NCI-H1417 treated with DMSO at 0.1 percent for 48 hours (cell line): ENCODE data around the gene GYG1.

Source experiments
- DNase-seq: peaks from one replicate; lab custom pipeline; 2025; lab: John Stamatoyannopoulos, UW

Gene GYG1

DNA sequence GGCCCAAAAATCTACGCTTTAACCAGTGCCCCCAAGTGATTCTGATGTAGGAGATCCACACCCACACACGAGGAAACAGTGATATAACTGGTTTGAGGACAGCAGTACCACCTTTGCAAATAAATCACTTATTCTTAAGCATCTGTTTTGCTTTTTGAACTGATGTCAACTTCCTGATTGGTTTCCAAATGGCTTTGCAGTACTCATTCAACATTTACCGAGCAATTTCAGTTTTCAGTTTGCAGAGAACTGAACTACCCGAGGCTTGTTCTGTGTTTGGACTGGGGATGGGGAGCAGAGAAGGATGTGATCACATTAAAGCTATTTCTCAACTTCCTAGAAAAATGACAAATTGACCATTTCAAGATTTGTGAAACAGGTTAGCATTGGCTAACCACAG, 1.1 kb upstream of the GYG1 start:
- DNase-seq, result no peak

DNA sequence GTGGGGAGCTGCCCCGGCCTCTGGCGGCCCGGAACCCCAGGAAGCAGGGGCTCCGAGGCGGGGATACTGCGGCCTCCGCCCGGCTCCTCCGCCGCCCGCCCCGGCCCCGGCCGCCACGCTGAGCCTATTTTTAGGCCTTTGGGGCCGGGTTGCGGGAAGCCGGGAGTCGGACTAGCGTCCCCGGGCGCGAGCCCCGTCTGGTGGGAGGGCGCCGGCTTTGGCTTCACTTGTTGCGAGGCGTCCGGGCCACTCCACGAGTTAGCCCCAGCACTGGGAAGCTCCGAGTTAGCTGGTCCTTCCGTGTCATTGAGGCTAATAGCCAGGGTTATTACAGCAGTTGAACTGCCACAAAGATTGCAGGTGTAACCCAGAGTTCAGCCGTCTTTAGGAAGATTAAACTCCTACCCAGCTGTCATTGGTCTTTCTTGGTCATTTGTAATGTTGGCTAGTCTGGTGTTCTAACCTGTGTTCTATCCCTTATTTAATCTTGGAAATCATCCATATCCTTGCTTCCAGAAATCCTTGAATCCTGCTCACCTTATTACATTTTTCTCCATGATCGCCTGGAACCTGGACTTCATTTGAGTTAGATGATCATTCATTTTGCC, 791 bp downstream of the GYG1 start:
- no peak for DNase-seq

DNA sequence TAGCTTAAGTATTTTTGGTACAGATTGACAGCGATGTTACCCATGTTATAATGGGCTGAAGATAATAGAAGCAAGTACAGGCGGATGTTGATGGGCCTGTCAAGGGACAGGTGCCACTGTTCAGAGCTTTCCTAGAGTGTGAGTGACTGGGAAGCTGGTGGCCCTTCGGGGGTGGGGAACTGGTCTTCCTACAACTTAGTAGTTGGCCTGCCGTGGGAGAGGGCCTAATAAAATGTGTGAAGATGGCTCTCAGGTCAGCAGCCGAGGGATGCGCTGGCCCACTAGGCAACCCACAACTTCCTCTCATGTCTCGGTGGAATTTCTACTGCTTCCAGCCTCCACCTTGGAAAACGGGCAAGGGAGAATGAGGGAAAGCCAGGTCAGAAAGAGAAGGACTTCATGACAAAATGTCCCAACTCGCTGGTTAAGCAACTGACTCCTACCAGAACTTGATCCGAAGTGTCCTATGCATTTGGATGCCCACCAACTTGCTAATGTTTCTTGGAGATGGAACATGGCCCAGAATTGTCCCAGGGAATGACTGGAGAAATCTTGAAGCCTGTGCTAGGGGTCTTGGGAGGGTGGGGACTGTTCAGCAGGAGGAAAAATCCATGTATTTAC, 1.4 kb downstream of the GYG1 start:
- DNase-seq, result no peak

DNA sequence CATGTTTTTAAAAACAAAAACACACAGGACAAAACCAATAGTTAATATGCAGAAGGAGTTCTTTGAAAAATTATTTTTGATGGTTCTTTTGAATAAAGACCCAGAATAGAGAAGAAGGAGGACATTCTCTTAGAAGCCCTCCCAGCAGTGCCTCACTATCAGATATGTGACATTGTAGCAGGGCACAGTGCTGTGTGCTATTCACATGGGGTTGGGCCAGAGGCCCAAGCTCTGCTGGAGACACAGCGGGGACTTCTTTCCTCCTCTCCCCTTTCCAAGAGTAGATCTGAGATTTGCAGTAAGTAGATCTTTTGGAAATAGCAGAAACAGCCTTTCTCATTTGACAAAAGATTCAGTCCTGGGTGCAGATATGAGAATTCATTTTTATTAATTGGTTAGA, 6.3 kb downstream of the GYG1 start:
- DNase-seq, result no peak

GRCh38 chr3:148998297-148998696, 7.0 kb downstream of the GYG1 start:
- no peak for DNase-seq

DNA sequence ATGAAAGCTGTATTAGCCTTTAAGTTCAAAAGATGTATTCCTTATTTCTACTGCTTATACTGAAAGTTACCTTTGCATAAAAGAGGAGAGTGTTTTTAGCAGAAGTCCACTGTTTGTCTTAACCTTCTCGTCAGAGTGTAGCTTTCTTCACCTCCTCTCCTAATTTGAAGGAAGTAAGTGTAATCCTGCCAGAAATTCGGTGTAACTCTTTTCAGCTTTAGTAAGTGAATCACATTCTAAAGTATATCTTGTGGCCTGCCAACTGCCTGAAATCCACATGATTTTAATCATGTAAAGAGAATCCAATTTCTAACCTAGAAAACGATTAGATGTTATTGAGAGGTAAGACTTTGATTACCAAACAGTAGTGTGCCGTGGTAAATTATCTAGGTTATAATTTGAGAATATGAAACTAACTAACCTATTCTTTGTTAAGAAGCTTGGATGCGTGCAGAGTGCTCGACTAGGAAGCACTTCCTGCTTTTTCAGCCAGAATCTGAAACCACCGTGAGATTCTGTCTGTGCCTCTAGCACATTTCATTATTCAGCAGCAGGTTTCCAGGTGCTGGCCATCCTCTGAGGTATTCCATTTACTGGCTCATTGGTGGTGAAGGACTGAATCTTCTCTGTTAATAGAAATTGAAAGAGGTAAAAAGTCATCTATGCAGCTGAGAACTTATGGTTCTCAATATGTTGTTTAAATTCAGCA, 7.5 kb downstream of the GYG1 start:
- no peak for DNase-seq

GRCh38 chr3:148999806-149000205, 8.5 kb downstream of the GYG1 start:
- no peak for DNase-seq

DNA sequence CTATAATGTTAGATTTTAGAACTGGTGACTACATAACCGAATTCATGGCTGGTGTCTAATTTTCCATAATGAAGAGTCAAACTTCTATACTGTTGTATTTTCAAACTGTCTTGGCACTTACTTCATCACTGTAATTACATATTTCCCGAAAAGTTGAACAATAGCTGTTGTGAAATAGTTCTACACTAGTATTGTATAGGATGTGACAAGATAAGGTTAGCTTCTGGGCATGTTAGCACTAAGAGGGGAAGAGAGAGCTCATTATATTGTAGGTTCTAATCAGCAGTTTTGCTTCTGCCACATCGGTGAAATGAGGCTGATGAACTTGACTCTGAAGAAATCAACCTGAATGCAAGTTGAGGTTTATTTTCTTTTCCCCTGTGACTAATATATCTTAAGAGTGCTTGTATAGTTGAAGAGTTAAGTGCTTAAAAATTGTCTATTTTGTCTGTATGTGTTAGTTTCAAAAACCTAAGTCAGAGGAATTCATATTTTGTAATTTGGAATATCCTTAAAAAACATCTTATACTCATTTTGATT, 8.9 kb downstream of the GYG1 start:
- DNase-seq, result no peak

DNA sequence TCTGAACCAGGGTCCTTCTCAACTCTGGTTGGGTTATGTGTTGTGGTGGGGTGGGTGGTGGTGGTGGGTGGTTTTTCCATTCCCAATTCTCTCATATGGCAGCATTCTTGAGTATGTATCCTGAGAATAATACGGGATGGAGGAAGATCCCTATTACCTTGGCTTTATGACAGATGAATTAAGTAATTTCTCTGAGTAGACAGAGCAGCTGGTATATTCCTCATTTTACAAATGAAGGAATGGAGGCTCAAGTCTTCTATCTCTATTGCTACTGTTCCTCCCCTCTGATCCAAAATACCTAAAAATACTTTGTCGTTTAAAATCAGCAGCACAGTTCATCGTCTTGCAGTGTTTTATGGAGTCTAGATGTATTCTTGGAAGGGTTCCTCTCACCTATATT, 10.4 kb downstream of the GYG1 start:
- no peak for DNase-seq

- no peak for DNase-seq
These were observed 12.4 kb downstream of the GYG1 start for GRCh38 chr3:149003653-149004305.

GRCh38 chr3:149004622-149005021, 13.3 kb downstream of the GYG1 start:
- no peak for DNase-seq

- no peak for DNase-seq
These were observed 14.1 kb downstream of the GYG1 start for GRCh38 chr3:149005416-149005815.

GRCh38 chr3:149007567-149008257, 16.4 kb downstream of the GYG1 start:
- DNase-seq, result no peak

DNA sequence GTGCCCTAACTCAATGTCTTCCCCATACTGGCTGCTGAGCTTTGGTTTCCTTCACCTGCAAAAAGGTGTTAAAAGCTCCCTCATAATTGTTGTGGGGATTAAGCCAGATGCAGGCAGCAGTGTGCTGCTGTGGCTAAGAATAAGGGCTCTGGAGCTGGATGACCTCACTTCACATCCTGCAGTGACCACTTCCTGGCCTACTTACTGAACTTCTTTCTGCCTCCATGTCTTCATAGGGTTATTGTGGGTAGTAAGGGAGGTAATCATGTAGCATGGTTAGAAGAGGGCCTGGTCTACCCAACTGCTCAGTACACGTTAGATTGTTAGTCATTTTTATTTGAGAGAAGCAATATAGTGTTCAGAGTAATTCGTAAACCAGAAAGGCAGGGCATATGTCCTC, 18.4 kb downstream of the GYG1 start:
- DNase-seq, result no peak

- DNase-seq, result no peak
These were observed 19.2 kb downstream of the GYG1 start for GRCh38 chr3:149010504-149010951.

GRCh38 chr3:149010966-149011365, 19.6 kb downstream of the GYG1 start:
- DNase-seq, result no peak

GRCh38 chr3:149011676-149012075, 20.3 kb downstream of the GYG1 start:
- DNase-seq, result no peak

DNA sequence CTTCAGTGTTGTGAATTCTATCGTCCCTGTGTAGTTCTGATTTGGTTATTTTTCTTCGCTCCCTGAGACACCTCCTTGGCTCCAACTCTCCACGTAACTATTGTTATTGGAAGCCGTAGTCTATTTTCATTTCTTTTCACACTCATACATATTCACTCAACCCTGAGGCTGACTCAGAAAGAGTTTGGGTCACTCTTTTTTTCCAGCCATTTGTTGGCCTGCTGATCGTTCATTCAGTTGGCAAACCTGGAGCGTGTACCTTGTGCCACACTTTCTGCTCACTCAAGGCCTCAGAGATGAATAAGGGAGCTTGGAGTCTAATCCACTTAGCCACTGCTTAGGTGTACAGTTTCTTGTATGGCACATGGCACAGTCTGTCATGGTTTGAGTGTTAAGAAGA, 22.4 kb downstream of the GYG1 start:
- DNase-seq, result no peak

- DNase-seq, result no peak
These were observed 24.1 kb downstream of the GYG1 start for GRCh38 chr3:149015393-149015792.

- DNase-seq, result no peak
These were observed 24.9 kb downstream of the GYG1 start for GRCh38 chr3:149016242-149016641.

DNA sequence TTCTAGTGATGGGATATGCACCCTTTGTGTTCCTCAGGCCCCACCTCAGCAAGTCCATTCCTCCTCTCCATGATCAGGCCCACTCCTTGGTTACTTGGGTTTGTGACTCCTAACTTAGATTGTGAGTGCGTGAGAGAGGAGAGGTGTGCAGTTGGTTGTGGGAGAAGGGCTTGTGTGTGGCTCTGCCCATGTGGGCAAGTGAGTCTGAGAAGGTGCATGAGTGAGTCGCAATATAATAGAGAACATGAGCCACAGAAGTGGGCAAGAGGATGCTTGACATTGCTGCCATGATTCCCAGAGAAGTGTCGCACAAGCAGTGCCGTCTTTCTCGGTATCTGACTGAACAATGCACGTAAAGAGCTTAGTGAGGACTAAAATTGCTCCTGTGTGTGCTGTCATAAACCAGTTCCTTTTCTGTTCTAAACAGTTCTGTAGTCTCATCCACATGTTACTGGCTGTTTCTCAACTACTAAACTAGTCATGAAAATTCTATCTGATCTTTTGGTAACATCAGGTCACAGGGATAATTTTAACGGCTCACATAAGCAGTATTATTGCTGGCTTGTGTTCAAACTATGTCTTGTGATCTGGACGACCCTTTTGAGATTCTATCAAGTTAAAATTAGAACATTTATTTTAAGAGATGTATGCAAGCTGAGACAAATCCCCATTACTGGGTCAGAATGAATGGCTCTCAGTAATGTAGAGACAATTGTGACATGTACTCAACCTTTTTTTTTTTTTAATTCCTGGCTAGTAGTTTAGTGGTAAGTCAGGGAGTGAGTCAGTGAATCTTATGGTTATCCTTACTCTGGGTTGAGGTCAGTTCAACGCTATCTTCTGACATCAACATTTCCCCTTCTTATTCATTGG, 25.6 kb downstream of the GYG1 start:
- no peak for DNase-seq
